H7 (cell line): ENCODE measurements around the gene SANBR. TPM values are rescaled to one million over a fixed set of nuclear protein-coding genes. Genes with fewer than 3 reads are reported as not detected.

Experiments used
- total RNA-seq: library from RNA; depleted of rRNA; stranded (reverse); fragments of >200 nt; shearing (Covaris generic); gene quantifications from 2 replicates; pipeline ENCODE4 v1.2.3, GENCODE V29; 2014; rRNA removed

The SANBR gene
- total RNA-seq, 1 experiment from 2014 or later: 7.3 TPM

Other genes with a start within 250 kb of the SANBR start
- 3.5 and 4.5 TPM in 2 replicates for gene REL, start 184.3 kb upstream of the SANBR start, total RNA-seq
- gene PEX13, start 48.2 kb upstream of the SANBR start, total RNA-seq: 24.2 and 26.3 TPM in 2 replicates
- 3.4 and 5.8 TPM in 2 replicates for gene PUS10, start 47.6 kb upstream of the SANBR start, total RNA-seq
- gene C2orf74, start 96.3 kb downstream of the SANBR start, total RNA-seq: 6.5 and 8.6 TPM in 2 replicates